ENCODE measurements around the gene CCSAP. TPM values are rescaled to one million over a fixed set of nuclear protein-coding genes. Genes with fewer than 3 reads are reported as not detected.

The CCSAP gene
- 2.5 and 3.2 TPM in 2 replicates for total RNA-seq

GRCh38 chr1:229342656-229343569 lies at the start of gene CCSAP:
TSS of gene CCSAP (minus strand) at chr1:229343047. CDS start at chr1:229342465, 582 bp downstream.

Other genes starting within 250 kb of the CCSAP start
- 29.1 and 30.9 TPM in 2 replicates for gene RAB4A, start 71.9 kb downstream of the CCSAP start, total RNA-seq
- gene ACTA1, start 91.0 kb upstream of the CCSAP start, total RNA-seq, result not detected in 2 replicates
- 20.3 and 28.3 TPM in 2 replicates for gene NUP133, start 165.3 kb upstream of the CCSAP start, total RNA-seq
- gene ABCB10, start 215.7 kb upstream of the CCSAP start, total RNA-seq, result 7.2 and 12.1 TPM in 2 replicates

Measured in cardiac ventricle fibroblast (primary cell).